EH (cell line): ENCODE results near the gene DCST2.

Experiments
- DNase-seq: peaks from one replicate; pipeline ENCODE4 v3.0.0-alpha.2; 2015; ENCODE audit warnings: low read depth

The DCST2 gene

DNA sequence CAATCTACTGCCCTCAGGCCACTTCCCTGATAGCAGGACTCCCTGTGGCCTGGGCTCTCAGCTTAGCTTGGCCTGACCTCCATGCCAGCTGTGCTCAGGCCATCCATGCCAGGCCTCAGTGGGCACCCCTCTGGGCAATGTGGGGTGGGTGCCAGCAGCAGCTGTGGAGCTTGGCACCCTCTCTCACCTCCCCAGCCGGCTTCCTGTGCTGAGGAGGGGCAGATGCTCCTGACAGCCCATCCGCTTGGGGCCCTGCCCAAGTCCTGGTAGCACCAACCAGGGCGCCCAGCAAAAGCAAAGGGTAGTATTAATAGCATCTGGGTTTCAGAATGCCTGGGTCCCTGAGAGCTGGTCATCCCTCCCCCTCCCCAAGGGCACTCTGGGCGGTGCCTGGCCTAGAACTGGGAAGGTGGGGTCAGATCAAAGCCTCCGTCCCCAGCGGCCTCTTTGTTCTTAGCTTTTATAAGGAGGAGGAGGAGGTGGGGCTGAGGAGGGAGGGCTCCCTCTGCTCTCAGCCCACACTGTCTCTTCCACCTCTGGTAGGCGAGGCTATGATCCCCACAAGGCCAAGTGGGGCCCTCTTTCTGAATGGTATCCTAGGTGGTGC lies 36.1 kb upstream of the DCST2 start:
- no peak for DNase-seq

DNA sequence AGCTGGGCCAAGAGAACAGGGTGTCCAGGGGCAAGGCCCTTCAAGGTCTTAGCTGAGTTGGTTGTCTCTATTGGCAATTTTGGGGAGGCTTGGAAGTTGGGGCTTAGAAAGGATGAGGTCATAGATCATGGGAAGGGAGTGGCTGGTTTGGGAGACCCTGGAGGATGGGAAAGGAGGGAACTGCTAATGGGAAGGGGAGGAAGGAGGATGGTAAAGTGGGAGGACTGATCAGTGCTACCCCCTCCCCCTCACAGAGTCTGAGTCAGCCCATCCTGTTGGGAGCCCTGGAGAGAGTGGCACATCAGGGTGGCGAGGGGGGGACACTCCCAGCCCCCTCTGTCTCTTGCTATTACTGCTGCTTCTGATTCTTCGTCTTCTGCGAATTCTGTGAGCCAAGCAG lies 35.0 kb upstream of the DCST2 start:
- no peak for DNase-seq

DNA sequence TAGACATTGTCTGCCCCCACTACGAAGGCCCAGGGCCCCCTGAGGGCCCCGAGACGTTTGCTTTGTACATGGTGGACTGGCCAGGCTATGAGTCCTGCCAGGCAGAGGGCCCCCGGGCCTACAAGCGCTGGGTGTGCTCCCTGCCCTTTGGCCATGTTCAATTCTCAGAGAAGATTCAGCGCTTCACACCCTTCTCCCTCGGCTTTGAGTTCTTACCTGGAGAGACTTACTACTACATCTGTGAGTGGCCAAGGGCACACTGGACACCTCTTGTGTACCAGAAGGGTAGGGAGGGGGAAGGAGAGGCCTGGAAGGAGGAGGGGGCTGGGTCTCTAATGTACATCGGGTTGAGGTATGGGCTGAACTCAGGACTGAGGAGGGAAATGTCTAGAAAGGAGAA lies 33.2 kb upstream of the DCST2 start:
- no peak for DNase-seq

DNA sequence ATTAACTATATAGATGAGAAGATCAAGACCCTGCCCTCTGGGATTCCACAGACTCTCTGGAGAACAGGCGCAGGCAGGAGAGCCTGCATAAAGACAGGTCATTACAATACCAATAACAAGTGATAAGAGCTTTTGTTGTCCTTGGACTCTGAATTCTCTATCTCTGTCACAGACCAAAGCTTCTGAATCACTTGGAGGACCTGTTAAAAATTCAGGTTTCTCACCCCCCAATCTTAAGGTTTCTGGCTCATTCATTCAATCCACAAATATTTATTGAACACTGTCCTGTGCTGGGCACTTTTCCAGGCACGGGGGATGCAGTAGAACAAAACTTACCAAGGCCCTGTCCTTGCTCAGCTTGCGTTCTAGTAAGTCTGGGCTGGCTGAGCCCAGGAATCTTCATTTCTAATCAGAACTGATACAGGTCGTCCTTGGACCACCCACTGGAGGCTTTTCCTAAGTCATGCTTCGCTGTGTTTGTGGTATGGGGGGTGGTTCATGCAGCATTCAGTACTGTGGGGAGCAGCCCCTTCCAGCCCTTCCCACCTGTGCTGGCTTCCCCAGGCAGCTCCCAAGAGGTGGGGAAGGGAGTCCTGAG lies 31.4 kb upstream of the DCST2 start:
- no peak for DNase-seq

DNA sequence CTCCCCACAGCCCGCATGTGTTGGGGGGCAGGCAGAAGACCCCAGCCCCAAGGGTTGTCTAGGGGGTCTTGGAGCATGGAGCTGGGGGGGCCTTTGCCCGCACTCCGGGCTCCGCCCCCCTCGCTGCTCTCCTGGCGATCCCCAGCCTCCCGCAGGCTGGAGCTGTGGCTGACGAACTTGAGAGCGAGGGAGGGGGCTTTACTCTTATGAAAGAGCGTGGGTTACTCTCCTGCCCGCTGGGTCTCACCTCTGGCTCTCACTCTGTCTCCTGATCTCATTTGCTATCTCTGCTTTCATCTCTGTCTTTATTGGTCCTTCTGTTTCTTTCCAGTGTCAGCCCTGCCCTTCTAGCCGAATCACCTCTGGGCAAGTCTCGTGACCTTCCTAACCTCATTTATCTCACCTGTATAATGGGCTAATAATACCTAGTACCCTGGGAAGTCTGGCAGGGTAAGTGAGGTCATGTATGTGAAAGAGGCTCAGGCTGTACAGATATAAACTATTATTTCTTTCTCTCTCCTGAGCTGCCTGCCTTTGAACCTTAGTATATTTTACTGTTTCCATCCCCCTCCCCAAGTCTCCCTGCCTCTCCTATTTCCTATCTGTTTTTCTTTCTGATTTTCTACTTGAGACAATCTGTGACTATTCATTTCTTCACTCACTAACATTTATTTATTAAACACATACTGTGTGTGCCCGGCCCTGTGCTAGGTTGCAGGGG lies 30.7 kb upstream of the DCST2 start:
- peak; percentile 32 for DNase-seq

DNA sequence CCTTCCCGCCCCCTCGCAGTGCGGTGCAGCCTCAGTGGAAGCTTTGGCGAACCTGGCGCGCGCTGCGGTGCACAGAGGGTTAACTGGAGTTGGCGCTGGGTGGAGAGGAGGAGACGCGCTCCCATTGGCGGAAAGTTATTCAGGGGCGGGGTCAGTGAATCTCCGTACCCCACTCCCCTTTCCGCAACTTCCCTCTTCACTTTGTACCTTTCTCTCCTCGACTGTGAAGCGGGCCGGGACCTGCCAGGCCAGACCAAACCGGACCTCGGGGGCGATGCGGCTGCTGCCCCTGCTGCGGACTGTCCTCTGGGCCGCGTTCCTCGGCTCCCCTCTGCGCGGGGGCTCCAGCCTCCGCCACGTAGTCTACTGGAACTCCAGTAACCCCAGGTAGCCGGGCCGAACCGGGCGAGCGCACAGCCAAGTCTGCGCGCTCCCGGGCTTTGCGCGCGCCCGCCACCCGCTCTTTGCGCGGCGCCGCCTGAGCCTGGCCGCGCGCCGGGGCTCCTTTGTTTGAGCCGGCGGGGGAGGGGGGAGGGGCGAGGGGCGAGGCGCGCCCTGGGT lies 30.0 kb upstream of the DCST2 start, which contains the start of gene EFNA4:
Gene EFNA4 (plus strand): TSS at position 191 of the 561 bp plus-strand sequence. CDS start 84 bp downstream, at position 275.
- peak; percentile 87 for DNase-seq

DNA sequence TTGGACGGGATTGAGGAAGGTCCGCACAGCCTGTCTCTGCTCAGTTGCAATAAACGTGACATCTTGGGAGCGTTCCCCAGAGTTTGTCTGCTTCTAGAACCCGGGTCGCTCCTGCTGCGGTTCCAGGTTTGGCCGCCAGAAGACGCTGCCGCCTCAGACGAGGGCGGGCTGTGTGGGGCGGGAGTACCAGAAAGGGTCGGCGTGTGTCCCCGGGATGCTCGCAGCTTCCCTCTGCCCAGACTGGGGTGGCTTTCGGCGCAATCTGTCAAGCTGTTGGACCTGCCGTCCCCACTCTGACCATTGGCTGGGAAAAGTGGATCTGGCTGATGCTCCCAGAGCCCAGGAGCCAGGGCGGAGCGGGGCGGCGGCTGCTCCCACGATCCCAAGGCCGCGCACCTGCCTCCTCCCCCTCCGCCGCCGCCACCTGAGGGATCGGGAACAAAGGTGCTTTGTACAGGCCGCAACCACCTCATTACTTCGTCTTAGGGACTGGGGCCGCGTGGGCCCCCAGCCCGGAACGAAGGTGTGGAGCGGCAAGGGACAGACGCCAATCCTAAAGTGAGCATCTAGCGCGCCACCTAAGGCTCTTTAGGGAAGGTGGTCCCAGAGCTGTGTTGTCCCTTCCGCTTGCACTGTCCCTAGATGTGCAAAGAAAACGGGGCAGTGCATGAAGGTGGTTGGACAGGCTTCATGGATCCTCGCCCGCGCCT lies 29.3 kb upstream of the DCST2 start:
- peak; percentile 46 for DNase-seq

DNA sequence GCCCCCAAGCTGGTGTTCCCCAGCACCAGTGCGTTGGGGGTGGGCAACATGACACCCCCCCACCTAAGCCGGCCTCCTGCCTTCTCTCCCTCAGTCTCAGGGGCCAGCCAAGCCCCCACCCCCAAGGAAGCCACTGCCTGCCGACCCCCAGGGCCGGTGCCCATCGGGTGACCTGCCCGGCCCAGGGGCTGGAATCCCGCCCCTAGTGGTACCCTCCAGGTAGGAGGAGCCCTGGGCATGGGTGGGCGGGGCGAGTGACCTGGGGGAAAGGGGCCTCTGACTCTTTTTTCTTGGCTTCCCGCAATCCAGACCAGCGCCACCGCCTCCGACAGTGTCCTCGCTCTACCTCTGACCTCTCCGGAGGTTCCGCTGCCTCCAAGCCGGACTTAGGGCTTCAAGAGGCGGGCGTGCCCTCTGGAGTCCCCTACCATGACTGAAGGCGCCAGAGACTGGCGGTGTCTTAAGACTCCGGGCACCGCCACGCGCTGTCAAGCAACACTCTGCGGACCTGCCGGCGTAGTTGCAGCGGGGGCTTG lies 28.6 kb upstream of the DCST2 start:
- DNase-seq = no peak

DNA sequence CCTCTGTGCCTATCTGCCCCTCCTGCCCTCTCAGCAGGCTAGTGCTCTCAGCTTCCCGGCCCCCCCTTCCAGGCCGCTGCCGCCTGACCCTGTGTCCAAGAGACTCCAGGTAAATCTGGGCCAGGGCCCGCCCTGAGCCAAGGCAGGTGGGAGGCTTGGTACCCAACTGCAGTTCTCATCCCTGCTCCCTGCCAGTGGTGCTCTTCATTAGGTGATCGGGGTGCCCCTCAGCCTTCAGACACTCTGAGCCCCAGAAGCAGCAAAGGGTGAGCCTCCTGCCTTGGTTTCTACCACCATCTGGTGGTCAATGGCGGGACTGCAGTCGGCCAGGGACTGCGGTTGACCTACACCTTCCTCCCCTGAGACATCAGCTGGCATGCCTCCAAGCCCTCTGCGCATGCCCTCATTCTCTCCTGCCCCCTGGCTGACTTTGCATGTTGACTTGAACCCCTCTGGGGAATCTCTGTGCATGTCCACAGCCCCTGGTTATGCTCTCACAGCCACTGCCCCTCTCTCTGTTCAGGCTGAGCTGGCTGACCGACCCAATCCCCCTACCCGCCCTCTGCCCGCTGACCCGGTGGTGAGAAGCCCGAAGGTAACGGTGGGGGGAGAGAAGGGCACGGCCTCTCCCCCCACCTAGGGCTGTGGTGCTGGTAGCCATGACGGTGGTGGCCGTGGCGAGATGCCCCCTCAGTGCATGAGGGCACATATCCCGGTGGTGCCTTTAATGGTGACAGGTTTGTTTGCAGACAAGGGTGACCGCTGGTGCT lies 28.0 kb upstream of the DCST2 start:
- peak; percentile 78 for DNase-seq

DNA sequence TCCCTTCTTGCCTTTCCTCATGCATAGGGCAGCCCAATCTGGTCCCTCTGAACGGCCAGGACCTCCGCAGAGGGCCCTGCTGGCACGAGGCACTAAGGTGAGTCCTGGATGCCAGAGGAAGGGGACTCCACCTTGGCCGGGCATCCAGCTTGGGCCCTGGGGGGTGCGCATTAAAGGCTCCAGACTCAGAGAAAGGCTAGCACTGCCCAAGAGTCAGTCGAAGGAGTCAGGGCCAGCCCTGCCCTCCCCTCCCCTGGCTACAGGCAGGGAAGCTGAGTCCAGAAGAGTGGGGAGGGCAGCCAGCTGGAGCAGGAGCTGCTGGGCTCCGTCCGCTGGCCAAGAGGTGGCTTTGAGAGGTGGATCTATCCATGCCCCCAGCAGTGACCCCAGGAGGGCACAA lies 27.2 kb upstream of the DCST2 start:
- no peak for DNase-seq

DNA sequence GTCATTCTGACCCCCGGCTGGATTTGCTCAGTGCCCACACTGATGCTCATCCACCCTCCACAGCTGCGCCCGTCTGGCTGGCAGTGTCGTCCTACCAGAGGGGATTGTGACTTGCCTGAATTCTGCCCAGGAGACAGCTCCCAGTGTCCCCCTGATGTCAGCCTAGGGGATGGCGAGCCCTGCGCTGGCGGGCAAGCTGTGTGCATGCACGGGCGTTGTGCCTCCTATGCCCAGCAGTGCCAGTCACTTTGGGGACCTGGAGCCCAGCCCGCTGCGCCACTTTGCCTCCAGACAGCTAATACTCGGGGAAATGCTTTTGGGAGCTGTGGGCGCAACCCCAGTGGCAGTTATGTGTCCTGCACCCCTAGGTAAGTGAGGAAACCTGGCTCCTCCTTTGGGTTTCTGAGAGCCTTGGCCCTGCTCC lies 24.2 kb upstream of the DCST2 start:
- DNase-seq = no peak

DNA sequence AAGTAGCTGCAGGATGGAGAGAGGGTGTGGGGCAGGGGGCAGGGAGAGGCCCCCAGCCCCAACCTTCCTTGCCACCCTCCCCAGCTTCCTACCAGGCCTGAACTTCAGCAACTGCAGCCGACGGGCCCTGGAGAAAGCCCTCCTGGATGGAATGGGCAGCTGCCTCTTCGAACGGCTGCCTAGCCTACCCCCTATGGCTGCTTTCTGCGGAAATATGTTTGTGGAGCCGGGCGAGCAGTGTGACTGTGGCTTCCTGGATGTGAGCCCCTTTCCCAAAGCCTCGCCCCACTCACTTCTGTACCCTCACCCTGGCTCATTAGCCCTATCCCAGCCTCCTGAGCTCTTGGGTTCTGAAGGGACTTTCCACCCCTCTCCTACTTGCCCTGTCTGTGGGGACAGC lies 23.5 kb upstream of the DCST2 start:
- DNase-seq = no peak

DNA sequence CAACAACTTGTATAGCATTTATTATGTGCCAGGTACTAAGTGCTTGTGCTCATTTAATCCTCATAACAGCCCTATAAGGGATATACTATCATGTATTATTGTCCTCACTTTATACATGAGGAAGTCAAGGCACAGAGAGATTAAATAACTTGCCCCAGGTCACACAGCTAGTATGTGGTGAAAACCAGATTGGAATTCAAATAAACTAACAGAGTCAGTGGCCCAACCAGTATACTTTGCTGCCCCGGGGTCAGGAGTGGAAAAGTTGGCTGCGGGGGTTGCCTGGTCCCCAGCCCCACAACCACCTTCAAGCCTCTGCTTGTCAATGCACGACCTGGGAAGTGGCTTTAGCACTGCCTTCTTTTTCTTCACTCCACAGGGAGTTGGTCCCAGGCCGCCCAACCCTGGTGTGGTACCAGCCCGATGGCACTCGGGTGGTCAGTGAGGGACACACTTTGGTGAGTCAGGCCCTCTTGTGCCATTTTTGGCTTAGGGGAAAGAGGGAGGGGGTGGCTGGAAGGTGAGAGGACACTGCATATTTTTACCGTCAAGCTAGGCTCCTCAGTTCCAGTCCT lies 20.0 kb upstream of the DCST2 start:
- DNase-seq = no peak

DNA sequence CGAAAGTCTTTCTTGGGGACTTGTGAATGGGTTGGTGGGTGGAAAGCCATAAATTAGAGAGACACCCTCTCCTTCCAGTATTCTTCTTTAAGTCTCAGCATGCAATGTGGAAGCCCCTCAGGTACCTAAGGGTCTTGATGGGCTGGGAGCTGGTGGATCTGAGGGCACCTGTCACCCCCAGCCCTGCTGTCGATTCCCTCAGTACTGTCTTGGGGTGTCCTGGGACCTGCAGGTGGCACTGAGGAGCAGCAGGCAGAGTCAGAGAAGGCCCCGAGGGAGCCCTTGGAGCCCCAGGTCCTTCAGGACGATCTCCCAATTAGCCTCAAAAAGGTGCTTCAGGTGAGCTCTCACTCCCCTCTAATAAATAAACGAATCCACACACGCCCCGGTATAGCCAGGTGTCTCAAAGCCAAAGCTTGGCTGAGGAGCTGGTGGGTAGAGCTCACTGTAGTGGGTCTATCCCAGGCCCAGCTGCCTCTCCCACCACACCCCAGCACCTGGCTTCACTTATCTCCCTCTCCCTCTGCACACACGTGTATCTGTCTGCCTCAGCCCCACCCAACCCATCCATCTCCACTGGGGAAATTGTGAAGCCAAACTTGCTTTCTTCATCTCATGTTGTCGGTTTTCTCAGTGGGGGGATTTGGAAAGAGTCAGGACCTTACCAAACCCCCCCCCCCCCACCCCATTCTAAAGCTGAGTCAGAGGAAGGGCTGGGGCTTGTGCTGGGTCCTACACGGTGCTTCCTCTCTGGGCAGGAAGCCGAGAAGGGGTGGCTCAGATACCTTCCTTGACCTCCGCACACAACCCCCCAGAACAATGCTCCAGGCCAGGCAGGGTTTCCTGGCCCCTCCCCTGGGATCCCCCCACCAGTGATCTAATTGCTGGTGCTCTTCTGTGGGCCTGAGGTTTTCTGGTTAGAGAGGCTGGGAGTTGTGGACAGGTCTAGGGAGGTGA lies 19.1 kb upstream of the DCST2 start:
- DNase-seq = peak; percentile 18

DNA sequence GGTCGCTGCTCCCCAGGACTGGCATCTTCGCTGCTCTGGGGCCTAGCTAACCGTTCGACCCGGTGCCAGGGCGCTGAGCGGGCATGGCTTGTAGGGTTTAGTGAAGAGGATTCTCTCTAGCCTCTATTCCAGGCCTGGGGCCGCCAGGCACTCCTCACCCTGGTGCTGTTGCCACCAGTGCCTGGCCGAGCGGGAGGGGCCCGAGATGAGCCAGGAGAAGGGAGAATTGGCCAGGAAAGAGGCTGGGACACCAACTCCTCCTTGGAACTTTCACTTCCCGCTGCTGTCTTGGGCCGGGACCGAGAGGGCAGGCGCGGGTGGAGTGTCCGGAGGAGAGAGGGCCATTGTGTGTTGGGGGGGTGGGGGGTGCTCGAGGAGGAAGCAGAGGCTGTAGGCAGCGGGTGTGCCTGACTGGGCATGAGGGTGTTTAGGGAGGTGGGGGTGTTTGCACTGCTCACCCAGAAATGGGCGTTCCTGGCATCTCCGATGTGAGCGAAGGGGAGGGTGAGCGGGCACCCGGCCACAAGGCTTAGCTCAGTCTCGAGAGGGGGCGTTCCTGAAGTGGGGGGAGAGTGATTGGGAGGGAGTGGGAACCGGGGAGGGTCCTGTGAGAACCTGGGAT lies 18.3 kb upstream of the DCST2 start:
- DNase-seq = peak; percentile 46

DNA sequence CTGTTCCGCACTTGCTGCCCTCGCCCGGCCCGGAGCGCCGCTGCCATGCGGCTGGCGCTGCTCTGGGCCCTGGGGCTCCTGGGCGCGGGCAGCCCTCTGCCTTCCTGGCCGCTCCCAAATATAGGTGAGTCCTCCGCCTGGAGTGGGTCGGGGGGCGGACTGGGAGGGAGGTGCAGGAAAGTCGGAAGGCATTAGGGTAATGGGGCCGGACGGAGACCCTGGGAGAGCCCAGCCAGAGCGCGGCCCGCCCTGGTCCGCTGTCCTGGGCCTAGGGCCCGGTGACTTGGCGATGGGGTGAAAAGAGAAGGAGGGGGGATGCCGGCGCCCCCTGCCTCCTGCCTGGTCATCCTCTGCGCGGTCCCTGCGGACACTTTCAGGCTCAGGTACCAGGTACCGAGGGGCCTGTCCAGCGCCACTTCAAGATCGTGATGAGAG lies 17.8 kb upstream of the DCST2 start:
- peak; percentile 15 for DNase-seq

DNA sequence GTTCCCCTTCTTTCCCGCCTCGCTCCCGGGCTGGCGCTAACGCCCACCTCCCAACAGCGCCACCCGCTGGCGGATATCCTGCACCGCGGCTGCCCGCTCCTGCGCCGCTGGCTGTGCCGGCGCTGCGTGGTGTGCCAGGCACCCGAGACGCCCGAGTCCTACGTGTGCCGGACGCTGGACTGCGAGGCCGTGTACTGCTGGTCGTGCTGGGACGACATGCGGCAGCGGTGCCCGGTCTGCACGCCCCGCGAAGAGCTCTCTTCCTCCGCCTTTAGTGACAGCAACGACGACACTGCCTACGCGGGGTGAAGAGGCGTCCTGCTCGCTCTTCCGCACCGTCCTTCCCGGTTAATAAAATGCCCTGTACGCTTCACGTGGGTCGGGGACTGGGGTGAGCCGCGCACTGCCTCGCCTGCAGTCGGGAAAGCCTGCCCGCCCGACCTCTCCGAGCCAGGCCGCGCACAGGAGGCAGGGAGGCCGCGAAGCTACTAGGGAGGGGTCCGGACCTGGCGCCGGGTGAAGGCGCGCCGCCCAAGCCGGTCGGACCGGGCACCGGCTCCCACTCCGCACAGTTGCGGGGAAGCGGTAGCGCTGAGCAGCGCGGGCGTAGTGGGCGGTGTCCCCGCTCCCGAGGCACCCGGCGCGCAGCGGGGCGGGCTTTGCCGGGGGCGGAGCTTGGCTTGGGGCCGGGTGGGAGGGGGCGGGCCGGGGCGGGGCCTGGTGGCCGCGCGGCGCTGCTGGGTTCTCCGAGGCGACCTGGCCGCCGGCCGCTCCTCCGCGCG lies 17.2 kb upstream of the DCST2 start, which contains the start of gene ADAM15:
Gene ADAM15 (plus strand): TSS at position 757 of the 782 bp plus-strand sequence. CDS start 71 bp downstream, outside the sequence.
- peak; percentile 73 for DNase-seq
